Rectal smooth muscle tissue (tissue), 1 donor: ENCODE data around the gene ZNF80.

Source experiments
- H3K27ac ChIP-seq: one replicate; pipeline ENCODE4 v1.7.0; 2013; ENCODE audit warnings: low read depth, low read length, inconsistent platforms
- H3K27me3 ChIP-seq: one replicate; pipeline ENCODE4 v1.7.0; 2013; ENCODE audit warnings: low read length; ENCODE audit not compliant: control insufficient read depth, insufficient read depth
- H3K36me3 ChIP-seq: one replicate; pipeline ENCODE4 v1.7.0; 2013; ENCODE audit warnings: low read length; ENCODE audit not compliant: control insufficient read depth, insufficient read depth
- H3K4me1 ChIP-seq: one replicate; pipeline ENCODE4 v1.7.0; 2013; ENCODE audit warnings: low read length; ENCODE audit not compliant: control insufficient read depth, insufficient read depth
- H3K4me3 ChIP-seq: one replicate; pipeline ENCODE4 v1.7.0; 2013; ENCODE audit warnings: low read length
- H3K9ac ChIP-seq: one replicate; pipeline ENCODE4 v1.7.0; 2013; ENCODE audit warnings: low read length

Gene ZNF80

DNA sequence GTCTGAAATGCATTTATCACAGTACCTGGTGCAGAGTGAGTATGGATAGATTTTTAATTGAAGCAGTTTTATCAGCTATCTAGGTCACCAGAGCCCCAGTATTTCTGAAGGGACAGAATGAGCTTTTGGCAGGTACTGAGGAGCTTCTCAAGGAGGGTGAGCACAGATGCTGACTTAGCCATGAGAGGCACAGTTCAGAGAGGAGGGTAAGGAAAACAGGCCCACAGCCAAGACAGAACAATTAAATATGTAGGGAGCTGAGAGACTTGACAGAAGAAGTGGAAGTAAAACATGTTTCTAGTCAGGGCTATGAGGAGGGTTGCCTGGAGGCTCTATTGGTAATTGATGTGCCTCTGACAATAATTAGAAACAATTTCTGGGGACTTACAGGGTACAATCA, 20.1 kb downstream of the ZNF80 start:
- H3K27ac ChIP-seq: no peak overlapping the region
- H3K4me3 ChIP-seq: no peak overlapping the region
- no peak overlapping the region for H3K9ac ChIP-seq
- H3K27me3 ChIP-seq: no peaks in the 10 kb centered on the region
- H3K36me3 ChIP-seq: no peaks in the 10 kb centered on the region
- no peaks in the 10 kb centered on the region for H3K4me1 ChIP-seq

- H3K9ac ChIP-seq: no peak overlapping the region
- H3K36me3 ChIP-seq: no peaks in the 10 kb centered on the region
- no peak overlapping the region for H3K27ac ChIP-seq
- H3K4me1 ChIP-seq: no peaks in the 10 kb centered on the region
- no peaks in the 10 kb centered on the region for H3K27me3 ChIP-seq
- H3K4me3 ChIP-seq: no peak overlapping the region
Observed at GRCh38 chr3:114216186-114216970, 21.0 kb downstream of the ZNF80 start.

DNA sequence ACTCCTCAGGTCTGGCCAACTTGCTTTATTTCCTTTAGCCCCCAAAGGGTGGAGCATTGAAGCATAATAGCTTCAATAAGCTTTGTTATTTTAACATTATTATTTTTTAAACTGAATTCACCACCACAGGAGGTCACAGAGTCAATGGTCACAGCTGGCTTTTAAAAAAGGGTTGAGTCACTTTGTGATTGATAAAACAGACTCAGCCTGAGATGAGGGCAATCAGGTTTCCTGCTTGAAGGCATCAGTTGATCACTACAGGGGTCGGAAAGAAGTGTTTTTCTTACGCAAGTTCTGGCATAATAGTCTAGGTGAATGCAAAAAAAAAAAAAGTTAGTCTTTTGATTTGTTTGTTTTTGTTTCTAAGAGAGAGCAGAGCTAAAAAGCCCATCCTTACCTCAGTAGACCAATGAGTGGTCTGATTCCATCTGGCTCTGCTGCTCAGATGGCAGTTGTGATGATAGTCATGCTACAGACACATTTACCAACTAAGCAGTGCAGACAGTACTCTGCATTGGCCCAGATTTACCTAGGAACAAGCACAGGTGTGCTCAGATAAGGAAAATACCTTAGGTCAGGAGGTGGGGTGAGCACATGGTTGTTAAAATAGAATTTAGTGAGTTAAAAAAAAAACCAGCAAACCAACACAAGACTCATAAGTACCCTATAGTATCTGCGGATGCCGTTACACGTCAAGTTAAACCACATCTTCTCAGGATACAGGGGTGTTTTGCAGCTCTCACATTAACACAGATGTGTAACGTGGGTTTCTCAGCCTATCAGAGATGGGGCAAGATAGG, 22.6 kb downstream of the ZNF80 start:
- H3K36me3 ChIP-seq: no peaks in the 10 kb centered on the region
- no peak overlapping the region for H3K9ac ChIP-seq
- H3K27ac ChIP-seq: no peak overlapping the region
- H3K27me3 ChIP-seq: no peaks in the 10 kb centered on the region
- H3K4me1 ChIP-seq: no peaks in the 10 kb centered on the region
- H3K4me3 ChIP-seq: peak overlapping the region; percentile 29

DNA sequence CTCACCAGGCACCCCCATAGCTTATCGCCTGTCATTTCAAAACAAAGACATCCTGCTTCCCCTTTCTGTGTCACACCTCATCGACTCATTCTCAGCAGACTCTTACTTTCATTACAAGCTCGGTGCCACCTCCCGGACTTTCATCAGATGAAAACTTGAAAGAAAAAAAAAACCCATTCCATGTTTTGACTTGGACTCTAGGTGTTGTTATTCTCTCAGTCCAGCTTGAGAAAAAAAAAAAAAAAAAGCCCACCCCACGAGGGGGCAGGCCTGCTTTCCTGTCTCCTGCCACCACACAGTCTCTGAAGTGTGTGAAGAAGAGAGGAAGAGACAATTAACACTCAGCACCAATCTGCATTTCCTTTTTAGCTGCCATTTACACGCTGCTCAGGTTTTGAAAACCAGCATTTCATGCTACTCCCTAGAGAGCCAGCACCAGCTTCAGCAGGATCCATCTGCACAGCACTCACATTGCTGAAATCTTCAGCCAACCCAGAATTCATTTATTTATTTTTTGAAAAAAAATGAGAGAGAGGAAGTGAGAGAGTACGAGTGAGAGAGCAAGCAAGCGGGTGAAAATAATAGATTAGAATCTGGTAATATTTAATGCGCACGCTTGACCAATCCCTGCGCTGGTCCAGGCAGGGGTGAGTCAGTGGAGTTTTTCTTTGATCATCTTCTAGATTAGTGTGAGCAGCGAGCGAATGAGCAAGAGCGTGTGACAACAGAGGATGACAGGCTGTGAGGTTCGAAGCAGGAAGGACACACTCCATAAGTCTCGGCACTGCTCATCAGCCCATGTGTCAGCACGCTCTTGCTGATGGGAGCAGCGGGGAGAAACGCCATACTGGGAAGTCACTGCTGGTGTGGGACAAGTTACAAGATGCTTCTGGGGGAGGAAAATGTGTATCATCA, 23.5 kb downstream of the ZNF80 start:
- Histone ChIP-seq H3K27me3 (no peaks in the 10 kb centered on the region), H3K27ac (no peak overlapping the region), H3K9ac (no peak overlapping the region), H3K36me3 (no peaks in the 10 kb centered on the region), H3K4me3 (peak overlapping the region; percentile 29), H3K4me1 (no peaks in the 10 kb centered on the region)

DNA sequence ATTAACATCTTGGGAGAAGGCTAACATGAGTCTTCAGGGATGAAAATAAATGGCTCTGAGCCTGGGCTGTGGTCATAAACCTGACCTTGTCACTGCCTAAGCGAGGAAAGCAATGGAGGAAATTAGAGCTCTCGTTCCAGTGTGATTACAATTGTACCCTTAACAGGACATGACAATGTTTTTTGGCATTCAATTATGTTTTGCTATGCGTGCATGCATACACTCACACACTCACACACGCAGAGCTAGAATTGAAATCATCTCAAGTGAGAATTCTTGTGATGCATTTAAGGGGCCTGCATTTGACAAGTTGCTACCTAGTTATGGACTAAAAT, 24.1 kb downstream of the ZNF80 start:
- no peak overlapping the region for H3K9ac ChIP-seq
- no peaks in the 10 kb centered on the region for H3K36me3 ChIP-seq
- no peaks in the 10 kb centered on the region for H3K27me3 ChIP-seq
- no peak overlapping the region for H3K4me3 ChIP-seq
- no peak overlapping the region for H3K27ac ChIP-seq
- H3K4me1 ChIP-seq: no peaks in the 10 kb centered on the region

DNA sequence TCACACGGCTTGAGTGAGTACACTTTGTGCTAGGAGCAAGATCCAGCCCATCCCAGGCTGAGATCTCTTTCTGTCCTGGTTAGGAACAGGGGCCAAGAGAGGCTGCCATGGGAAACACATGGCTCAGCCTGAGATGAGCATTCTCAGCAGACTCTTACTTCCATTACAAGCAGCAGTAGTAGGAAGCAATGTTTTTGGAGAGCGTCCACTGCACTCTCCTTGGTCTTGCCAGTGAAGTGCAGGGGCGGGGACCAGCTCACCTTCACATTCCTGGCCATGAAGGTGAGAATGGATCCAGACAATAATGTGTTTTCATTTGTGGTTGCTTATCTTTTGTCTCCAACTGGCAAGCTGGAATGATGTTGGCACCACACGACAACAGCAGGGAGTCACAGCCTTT, 24.7 kb downstream of the ZNF80 start:
- Histone ChIP-seq H3K4me1 (no peaks in the 10 kb centered on the region), H3K27ac (no peak overlapping the region), H3K4me3 (no peak overlapping the region)

DNA sequence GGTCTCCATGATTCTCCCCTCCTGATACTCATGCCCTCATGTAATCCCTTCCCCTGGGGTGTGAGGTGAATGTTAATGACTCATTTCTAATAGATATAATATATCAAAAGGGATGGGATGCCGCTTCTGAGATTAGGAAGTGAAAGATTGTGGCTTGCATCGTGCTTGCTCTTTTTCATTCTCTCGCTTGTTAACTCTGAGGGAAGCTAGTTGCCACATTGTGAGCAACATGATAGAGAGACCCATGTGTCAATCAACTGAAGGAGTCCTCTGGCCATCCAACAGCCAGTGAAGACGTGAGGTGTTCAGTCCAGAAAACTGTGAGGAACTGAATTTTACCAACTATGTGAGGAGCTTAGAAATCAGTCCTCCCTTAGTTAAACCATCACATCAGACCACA, 29.6 kb downstream of the ZNF80 start:
- Histone ChIP-seq H3K36me3 (no peaks in the 10 kb centered on the region), H3K9ac (no peak overlapping the region), H3K27me3 (no peaks in the 10 kb centered on the region), H3K4me3 (no peak overlapping the region), H3K27ac (no peak overlapping the region), H3K4me1 (no peaks in the 10 kb centered on the region)

More for the DNA sequence above, 24.7 kb downstream of the ZNF80 start:
- Histone ChIP-seq H3K36me3 (no peaks in the 10 kb centered on the region), H3K27me3 (no peaks in the 10 kb centered on the region), H3K9ac (no peak overlapping the region)

GRCh38 chr3:114206342-114206741, 31.0 kb downstream of the ZNF80 start:
- H3K9ac ChIP-seq: no peak overlapping the region
- no peaks in the 10 kb centered on the region for H3K36me3 ChIP-seq
- no peak overlapping the region for H3K27ac ChIP-seq
- H3K4me3 ChIP-seq: no peak overlapping the region
- H3K4me1 ChIP-seq: no peaks in the 10 kb centered on the region
- no peaks in the 10 kb centered on the region for H3K27me3 ChIP-seq

- Histone ChIP-seq H3K9ac (no peak overlapping the region), H3K4me1 (no peaks in the 10 kb centered on the region), H3K36me3 (no peaks in the 10 kb centered on the region), H3K27me3 (no peaks in the 10 kb centered on the region), H3K27ac (no peak overlapping the region), H3K4me3 (no peak overlapping the region)
Observed at GRCh38 chr3:114205541-114205940, 31.8 kb downstream of the ZNF80 start.

GRCh38 chr3:114194750-114195149, 42.6 kb downstream of the ZNF80 start:
- Histone ChIP-seq H3K4me1 (no peaks in the 10 kb centered on the region), H3K27me3 (no peaks in the 10 kb centered on the region), H3K27ac (no peak overlapping the region), H3K9ac (no peak overlapping the region), H3K36me3 (no peaks in the 10 kb centered on the region), H3K4me3 (no peak overlapping the region)

- no peaks in the 10 kb centered on the region for H3K4me1 ChIP-seq
- no peak overlapping the region for H3K27ac ChIP-seq
- H3K27me3 ChIP-seq: no peaks in the 10 kb centered on the region
- H3K36me3 ChIP-seq: no peaks in the 10 kb centered on the region
- no peak overlapping the region for H3K9ac ChIP-seq
- H3K4me3 ChIP-seq: no peak overlapping the region
Observed at GRCh38 chr3:114192136-114192535, 45.2 kb downstream of the ZNF80 start.

DNA sequence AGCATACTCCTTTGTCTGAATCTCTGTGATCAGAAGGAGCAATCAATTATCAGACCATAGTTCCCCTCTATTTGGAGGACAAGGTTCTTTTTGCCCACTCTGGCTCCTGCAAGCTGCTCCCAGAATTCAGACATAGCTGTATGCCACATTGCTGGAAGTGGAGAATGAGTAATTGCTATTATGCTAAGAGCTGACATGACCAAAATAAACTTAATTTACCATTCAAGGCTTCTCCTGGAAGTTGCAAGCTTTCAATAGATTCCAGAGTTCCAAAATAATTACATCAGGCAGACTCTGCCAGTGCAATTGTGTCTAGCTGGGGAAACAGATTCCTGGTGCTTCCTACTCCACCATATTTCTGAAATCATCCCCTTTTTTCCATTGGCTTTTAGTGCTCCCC, 50.9 kb downstream of the ZNF80 start:
- Histone ChIP-seq H3K4me3 (no peak overlapping the region), H3K27ac (no peak overlapping the region), H3K9ac (no peak overlapping the region), H3K36me3 (no peaks in the 10 kb centered on the region), H3K27me3 (no peaks in the 10 kb centered on the region), H3K4me1 (no peaks in the 10 kb centered on the region)
